Inflammatory macrophage (primary cell): ENCODE data around the gene NCLN.
A peak's percentile ranks its signal among the peaks of the same experiment; 100 is the strongest.
"Not testable (repeated sequence)": the region's sequence is repeated elsewhere in the genome, so short reads cannot be mapped to it uniquely, and the experiment has no call there.

ENCODE experiments used
- DNase-seq, 2 donors: peaks; one replicate each; pipeline ENCODE4 v3.0.0-alpha.2; 2020 to 2022

NCLN gene

DNA sequence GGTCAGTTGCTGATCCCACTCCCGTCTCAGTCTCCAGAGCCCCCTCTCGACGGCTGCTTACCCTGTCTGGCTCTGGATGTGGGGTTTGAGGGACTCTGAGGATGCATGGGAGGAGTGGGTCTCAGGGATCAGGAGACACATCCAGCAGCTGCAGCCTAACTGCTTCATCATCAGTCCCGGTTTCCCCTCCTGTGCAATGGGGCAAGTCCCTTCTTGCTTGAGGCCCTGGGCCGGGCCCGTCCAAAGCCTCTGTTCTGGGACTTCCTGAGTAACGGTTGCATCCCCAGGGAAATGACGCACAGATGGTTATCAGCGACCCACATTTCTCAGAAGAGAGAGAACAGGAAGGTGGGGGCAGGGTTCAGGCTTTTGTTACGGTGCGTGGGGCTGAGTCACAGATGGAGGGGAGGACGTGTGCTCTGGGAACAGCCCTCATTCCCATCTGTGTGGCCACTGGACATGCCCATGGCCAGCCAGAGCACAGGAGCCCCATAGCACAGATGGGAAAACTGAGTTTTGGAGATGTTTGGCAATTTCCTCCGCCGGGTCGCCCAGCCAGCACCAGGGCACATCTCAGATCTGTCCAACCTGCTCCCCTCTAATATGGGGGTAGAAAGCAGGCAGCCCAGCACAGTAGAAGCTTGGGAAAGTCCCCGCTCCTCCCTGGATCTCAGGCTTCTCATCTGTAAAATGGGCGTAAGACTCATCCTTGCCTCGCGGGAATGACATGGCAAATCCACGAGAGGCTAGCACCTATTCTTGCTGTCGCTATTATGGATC lies 30.6 kb upstream of the NCLN start:
- peak; percentile 92 to 94 for DNase-seq

DNA sequence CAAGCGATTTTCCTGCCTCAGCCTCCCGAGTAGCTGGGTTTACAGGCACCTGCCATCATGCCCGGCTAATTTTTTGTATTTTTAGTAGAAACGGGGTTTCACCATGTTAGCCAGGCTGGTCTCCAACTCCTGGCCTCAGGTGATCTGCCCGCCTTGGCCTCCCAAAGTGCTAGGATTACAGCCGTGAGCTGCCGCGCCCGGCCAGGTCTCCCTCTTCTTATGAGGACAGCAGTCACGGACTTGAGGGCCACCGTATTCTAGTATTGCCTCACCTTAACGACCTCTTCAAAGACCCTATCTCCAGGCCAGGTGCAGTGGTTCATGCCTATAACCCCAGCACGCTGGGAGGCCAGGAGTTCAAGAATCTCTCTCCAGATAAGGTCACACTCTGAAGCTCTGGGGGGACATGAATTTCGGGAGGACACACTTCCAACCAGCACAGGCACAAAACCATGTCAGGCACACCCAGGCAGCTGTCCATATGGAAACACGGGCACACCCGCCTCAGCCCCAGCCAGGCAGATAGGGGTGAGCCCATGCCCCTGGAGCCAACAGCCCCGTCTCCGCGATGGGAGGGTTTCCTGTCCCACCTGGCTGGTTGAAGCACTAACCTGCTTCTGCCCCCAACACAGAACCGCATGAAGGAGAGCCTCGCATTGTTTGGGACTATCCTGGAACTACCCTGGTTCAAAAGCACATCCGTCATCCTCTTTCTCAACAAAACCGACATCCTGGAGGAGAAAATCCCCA lies 28.5 kb upstream of the NCLN start:
- DNase-seq = no peak

DNA sequence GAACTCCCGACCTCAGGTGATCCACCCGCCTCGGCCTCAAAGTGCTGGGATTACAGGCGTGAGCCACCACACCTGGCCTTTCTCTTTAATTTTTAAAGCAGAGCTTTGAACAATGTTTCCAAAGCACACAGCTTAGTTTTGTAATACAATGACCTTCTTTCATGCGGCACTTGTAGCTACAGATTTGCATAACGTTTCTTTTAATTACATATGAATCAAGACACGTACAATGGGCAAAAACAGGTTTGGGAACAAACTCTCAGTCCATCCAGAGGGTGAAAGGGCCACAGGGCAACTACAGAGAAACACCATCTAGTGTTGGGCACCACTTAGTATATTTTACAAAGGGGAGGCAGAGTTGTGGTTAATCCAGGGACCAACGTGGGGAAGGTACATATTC lies 26.2 kb upstream of the NCLN start:
- no peak for DNase-seq

DNA sequence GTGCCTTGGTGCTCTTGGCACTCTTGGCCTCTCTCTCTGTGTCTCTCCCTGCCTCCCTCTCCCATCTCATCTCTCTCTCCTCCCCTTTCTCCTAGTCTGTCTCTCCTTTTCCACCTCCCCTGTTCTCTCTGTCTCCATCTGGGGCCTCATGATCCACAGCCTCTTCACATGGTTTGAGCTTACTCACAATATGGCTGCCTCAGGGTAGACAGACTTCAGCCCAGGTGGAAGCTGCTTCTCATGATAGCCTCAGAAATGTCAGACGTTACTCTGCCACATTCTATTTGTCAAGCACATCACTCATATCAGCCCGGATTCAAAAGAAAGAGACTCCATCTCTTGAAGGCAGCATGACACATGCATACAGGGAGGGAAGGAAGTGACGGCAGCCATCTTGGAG lies 25.5 kb upstream of the NCLN start:
- DNase-seq = no peak

DNA sequence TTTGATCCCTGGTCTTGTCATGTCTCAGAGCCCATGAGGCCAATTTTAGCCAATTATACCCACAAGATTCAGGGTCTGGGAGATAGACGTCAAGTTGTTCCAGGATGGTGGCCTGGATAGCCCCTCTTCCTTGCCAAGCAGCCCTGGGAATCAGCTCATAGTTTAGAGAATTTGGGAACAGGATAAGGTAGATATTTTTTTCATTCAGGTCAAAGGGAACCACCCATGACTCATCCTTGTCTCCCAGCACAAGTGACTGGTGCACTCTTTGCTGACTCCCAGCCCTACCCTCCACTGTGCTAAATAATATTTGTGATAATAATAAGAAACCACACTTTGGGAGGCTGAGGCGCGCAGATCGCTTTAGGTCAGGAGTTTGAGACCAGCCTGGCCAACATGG lies 24.3 kb upstream of the NCLN start:
- no peak for DNase-seq

DNA sequence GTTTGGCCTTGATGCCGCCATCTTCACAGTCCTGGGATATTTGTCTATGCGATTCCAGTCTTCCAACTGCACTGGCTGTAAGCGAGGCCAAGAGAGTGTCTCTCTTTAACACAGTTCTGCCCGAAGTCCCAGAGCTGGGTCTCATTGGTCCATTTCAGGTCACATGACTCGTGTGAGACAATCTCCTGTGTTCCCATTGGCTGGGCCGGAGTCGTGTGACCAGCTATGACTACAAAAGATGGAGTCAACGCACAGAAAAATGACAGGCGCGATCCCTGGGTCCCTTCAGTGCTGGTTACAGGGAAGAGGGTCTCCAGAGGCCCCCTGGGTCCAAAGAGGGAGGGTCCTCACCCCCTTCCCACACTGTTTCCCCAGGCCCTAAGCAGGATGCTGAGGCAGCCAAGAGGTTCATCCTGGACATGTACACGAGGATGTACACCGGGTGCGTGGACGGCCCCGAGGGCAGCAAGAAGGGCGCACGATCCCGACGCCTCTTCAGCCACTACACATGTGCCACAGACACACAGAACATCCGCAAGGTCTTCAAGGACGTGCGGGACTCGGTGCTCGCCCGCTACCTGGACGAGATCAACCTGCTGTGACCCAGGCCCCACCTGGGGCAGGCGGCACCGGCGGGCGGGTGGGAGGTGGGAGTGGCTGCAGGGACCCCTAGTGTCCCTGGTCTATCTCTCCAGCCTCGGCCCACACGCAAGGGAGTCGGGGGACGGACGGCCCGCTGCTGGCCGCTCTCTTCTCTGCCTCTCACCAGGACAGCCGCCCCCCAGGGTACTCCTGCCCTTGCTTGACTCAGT lies 23.1 kb upstream of the NCLN start:
- peak in 1 of 2 donors; percentile 24 for DNase-seq

GRCh38 chr19:3163230-3163886 lies 22.4 kb upstream of the NCLN start:
- peak; percentile 62 to 69 for DNase-seq

GRCh38 chr19:3163943-3164342 lies 21.8 kb upstream of the NCLN start:
- no peak for DNase-seq

DNA sequence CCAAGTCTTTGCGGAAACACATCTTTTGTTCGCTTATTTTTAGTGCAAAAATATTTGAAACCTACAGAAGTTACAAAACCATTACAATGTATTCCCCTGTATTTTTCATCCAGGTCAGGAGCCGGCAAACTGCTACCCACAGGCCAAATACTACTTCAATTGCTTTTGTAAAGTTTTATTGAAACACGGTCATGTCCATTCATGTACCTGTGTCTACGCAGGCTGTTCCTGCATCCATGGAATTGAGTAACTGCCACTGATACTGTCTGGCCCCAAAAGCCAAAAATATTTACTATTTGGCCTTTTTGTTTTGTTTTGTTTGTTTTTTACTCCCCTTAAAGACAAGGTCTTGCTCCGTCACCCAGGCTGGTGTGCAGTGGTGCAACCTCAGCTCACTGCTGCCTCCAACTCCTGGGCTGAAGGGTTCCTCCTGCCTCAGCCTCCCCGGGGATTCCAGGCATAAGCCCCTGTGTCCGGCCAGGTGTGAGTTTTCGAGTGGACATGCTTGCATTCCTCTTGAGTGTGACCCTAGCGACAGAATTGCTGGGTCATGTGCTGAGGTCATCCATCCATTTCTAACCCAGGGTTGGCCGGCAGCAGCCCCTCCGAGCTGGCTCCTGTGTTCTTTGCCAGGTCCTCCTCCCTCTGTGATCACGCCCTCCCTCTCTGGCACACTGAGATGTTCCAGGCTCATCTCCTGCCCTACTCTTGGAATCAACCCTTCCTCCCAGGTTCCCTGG lies 18.0 kb upstream of the NCLN start:
- no peak for DNase-seq

DNA sequence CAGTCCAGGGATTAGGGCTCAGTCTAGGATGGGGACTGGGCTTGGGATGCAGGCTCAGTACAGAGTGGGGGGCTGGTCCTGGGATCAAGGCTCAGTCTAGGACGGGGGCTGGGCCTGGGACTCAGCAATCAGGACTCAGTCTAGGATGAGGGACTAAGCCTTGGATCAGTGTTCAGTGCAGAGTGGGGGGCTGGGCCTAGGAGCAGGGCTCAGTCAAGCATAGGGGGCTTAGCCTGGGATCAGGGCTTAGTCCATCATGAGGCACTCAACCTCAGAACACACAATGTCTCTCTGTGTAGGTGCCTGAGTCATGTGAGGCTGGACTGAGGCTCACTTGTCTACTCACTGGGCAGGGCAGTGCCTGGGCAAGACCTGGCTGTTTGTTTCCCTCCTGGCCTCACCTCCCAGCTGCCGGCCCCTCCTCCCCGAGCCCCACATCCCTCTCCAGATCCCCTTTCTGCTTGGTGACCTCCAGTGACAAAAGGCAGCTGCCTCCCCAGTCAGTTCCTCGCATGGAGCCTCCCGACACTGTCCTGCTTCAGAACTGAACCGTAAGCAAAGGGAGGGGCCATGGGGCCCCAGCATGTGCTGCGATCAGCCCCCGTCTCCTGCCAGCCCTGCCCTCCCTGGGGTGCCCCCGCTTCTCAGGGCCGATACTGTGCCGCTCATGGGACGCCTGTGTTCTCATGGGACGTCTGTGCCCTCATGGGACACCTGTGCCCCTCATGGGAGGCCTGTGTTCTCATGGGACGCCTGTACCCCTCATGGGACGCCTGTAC lies 13.6 kb upstream of the NCLN start:
- DNase-seq = peak in 1 of 2 donors; percentile 8

DNA sequence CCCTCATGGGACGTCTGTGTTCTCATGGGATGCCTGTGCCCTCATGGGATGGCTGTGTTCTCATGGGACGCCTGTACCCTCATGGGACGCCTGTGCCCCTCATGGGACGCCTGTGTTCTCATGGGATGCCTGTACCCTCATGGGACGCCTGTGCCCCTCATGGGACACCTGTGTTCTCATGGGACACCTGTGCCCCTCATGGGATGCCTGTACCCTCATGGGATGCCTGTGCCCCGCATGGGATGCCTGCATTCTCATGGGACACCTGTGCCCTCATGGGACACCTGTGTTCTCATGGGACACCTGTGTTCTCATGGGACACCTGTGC lies 13.1 kb upstream of the NCLN start:
- DNase-seq = not testable (repeated sequence)

DNA sequence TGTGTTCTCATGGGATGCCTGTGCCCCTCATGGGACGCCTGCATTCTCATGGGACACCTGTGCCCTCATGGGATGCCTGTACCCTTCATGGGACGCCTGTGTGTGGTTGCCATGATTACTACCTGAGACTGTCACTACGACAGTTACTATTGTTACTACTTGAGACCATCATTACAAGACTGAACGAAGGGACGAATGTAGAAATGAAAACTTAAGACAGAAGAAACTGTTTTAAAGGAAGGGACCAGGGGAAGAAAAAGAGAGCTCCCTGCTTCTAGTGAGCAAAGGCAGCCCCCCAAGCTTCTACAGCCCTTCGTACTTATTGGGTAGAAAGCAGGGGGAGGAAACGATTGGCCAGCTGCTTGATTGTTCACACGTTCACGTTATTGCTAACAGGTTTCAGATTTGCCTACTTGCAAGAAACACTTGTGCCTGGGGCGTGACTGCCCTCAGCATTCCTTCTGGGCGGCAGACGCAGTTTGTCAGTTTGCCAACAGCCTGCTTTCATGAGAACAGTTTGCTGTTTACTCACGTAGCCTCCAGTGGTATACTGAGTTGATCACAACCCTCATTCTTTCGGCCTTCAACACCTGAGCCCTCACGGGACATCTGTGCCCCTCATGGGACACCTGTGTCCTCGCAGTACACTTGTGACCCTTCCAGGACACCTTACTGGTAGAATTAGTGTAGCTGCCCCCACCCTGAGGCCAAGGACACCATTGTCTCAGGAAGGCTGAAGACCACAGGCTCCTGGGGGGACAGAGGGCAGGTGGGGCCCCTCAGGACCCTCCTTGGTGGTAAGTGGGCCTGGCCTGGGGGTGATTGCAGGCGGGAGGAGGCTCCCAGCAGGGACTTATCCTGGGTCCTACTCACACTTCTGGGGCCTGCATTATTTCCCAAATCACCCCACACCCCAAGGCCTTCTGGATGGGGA lies 9.7 kb upstream of the NCLN start:
- no peak for DNase-seq

GRCh38 chr19:3176715-3177501 lies 8.8 kb upstream of the NCLN start:
- DNase-seq = peak in 1 of 2 donors; percentile 55

- DNase-seq = peak; percentile 46 to 58
These were observed 7.3 kb upstream of the NCLN start, which contains the start of gene S1PR4 for GRCh38 chr19:3178377-3178972. Gene S1PR4 (plus strand): TSS chr19:3178769. CDS start chr19:3178793, 24 bp downstream.

DNA sequence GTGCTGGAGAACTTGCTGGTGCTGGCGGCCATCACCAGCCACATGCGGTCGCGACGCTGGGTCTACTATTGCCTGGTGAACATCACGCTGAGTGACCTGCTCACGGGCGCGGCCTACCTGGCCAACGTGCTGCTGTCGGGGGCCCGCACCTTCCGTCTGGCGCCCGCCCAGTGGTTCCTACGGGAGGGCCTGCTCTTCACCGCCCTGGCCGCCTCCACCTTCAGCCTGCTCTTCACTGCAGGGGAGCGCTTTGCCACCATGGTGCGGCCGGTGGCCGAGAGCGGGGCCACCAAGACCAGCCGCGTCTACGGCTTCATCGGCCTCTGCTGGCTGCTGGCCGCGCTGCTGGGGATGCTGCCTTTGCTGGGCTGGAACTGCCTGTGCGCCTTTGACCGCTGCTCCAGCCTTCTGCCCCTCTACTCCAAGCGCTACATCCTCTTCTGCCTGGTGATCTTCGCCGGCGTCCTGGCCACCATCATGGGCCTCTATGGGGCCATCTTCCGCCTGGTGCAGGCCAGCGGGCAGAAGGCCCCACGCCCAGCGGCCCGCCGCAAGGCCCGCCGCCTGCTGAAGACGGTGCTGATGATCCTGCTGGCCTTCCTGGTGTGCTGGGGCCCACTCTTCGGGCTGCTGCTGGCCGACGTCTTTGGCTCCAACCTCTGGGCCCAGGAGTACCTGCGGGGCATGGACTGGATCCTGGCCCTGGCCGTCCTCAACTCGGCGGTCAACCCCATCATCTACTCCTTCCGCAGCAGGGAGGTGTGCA lies 6.6 kb upstream of the NCLN start:
- peak; percentile 41 to 49 for DNase-seq

DNA sequence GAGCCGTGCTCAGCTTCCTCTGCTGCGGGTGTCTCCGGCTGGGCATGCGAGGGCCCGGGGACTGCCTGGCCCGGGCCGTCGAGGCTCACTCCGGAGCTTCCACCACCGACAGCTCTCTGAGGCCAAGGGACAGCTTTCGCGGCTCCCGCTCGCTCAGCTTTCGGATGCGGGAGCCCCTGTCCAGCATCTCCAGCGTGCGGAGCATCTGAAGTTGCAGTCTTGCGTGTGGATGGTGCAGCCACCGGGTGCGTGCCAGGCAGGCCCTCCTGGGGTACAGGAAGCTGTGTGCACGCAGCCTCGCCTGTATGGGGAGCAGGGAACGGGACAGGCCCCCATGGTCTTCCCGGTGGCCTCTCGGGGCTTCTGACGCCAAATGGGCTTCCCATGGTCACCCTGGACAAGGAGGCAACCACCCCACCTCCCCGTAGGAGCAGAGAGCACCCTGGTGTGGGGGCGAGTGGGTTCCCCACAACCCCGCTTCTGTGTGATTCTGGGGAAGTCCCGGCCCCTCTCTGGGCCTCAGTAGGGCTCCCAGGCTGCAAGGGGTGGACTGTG lies 5.9 kb upstream of the NCLN start:
- DNase-seq = peak; percentile 16 to 66
